HG02973 (cell line): ENCODE results near the gene LAMB1.
"Not testable (repeated sequence)": the region's sequence is repeated elsewhere in the genome, so short reads cannot be mapped to it uniquely, and the experiment has no call there.

Source experiments
- ATAC-seq: cut with Tn5 transposase; IDR thresholded peaks from one replicate; pipeline ENCODE4 v1.9.1; 2021; ENCODE audit warnings: moderate library complexity; ENCODE audit not compliant: unreplicated experiment

Gene LAMB1

DNA sequence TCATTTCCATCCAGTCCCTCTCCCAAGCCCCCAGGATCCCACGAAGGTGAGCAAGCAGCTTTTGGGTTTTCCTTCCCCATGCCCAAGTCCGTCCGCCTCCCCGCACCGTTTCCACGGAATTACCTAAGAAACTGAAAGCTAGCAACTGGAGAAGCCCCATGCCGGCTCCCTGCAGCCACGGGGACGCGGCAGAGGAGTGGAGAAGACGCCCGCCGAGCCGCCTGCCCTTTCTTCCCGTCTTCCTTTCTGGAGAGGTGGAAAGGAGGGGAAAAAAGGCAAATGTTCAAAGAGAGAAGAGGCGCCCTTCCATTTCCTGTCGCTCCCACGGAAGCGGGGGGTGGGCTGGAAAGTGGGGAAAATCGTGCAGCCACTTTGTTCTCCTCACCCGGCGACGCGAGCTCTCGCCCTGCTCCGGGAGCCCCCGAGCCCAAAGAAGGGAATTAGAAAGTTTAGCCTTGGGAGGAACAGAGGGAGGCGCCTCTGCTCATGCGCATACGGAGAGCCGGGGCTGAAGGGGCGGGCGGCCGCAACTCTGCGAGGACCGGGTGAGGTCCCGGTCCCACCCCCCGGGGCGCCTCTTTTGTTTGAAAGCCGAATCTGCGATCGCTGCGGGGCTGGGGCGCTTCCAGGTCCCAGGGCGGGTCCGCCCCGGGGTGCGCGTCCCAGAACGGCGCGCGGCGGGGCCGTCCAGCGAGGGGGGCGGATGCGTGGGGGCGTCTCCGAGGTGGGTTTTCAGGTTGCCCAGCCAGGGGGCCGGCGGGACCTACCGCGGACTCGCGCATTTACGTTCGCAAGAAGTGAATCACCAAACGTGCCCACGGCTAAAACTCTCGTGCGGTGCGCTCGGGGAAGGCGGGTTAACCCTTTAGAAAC lies at the start of gene LAMB1:
LAMB1 (minus strand) TSS at position 436 of the 873 bp plus-strand sequence; CDS start at position 160, 276 bp downstream.
- no peak for ATAC-seq

DNA sequence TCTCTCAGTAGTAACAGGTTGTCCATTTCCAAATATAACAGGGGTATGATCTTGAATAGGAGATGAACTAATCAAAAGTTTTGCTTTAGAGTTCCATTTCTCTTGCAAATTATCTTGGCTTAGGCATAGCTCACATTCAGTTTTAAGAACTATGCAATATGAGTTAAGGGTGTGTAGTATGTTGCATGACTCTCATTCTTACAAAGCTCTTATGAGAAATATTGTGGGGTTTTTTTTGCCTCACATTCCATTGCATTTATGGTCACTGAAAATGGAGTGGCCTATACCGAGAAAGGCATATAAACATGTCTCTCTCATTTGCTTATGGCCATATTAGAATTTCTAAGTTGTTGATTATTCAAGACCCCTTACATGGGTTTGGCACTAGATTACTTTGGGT lies 48.5 kb upstream of the LAMB1 start:
- ATAC-seq = no peak

DNA sequence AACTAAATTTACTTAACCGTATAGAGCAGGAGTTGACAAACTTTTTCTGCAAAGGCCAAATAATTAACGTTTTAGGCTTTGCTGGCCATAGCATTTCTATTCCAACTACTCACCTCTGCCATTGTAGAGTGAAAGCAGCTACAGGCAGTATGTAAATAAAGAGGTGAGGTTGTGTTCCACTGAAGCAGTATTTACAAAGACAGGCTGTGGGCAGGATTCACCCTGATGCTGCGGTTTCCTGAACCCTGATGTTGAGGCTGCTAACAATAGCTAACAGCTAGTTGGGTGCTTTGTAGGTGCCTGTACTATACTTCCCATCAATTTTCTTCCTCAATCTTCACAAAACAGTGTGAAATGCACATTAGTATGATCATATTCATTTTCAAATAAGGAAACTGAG lies 47.0 kb upstream of the LAMB1 start:
- ATAC-seq = no peak

DNA sequence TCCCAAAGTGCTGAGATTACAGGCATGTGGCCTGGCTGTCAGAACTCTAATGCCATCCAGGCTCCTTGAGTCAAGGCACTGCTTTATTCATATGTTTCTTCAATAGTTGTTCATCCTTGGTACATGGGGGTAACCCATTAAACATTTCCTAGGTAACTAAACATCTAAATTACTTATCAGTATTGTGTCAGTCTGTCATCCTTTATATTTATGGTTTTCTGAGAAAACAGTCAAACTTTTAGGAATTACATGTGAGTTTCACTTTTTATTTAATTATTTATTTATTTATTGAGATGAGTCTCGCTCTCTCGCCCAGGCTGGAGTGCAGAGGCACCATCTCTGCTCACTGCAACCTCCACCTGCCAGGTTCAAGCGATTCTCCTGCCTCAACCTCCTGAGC lies 45.5 kb upstream of the LAMB1 start:
- no peak for ATAC-seq

DNA sequence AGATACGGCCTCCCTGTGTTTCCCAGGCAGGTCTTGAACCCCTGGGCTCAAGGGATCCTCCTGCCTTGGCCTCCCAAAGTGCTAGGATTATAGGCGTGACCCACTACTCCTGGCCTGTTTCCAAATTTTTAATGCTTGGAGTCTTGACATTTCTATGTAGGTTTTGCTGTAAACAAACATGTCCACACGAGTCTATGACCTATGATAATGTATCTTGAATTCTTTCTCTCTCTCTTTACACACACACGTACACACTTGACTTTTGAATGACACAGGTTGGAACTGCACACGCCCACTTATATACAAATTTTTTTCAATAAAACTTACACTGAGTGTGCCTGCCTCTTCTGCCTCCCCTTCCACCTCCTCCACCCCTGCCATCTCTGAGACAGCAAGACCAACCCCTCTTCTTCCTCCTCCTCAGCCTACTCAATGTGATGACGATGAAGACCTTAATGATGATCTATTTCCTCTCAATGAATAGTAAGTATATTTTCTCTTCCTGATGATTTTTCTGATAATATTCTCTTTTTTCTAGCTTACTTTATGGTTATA lies 44.1 kb upstream of the LAMB1 start:
- ATAC-seq = no peak

DNA sequence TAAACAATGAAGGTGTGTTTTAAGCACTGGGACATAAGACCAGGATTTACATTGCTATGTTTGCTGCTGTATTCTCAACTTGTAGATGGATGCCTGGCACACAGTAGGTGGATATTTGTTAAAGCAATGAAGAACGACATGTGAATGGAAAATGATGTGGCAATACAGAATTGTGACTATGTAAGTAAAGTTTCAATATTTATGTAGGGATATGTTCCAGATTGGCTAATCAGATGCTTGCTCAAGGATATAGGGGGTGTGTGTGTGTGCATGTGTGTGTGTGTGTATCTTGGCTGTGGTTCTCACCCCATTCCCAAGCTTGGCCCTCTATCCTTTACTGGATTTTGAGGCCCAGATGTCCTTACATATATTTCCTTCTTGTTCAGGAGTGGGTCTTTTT lies 42.7 kb upstream of the LAMB1 start:
- ATAC-seq = no peak

DNA sequence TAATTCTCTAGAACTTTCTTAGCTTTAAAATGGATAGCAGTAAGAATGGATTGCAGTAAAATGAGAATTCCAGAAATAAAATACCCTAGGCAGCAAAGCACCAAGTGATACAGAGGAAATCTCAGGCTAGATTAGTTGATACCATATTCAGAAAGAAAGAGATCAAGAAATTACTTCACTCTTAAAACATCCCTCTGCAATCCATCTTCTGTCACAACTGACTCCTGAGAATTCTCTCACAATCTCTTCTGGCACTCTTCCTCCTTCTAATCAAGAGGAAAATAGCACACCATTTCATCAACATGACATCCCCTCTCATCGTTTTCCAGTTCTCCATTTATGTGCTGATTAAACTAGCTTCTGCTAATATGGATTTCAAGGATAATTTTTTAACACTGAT lies 42.2 kb upstream of the LAMB1 start:
- ATAC-seq = no peak

DNA sequence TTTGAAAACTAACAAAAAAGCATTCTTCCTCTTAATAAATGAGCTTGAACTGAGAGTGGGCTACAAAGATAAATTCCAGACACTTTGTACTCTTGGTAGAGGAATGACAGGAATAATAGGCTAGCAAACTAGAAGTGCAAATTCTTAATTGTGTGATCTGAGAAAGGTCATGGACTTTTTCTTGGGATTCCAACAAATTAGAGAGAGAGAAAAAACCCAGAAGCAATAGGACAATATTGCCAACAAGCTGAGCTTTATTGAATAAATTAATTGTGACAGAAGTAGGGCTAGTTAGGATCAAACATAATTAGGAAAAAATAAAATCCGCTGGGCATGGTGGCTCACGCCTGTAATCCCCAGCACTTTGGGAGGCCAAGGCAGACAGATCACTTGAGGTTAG lies 41.4 kb upstream of the LAMB1 start:
- no peak for ATAC-seq

DNA sequence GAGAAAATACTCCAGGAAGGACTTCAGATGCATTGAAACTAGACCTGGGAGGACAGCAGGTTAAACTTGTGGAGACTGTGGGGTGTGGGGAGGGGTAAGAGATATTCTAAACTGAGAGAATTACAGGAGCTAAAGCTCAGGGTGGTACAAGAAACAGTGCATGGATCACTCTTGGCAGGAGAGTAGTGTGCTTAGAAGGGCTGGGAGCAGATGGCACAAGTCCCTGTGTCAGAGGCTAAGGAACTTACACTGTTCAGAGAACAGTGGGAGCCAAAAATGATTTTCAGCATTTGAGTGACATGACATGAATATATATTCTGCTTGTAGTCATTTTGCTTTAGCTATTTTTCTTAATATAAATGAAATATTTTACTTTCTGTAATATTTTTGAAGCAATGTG lies 36.0 kb upstream of the LAMB1 start:
- no peak for ATAC-seq

DNA sequence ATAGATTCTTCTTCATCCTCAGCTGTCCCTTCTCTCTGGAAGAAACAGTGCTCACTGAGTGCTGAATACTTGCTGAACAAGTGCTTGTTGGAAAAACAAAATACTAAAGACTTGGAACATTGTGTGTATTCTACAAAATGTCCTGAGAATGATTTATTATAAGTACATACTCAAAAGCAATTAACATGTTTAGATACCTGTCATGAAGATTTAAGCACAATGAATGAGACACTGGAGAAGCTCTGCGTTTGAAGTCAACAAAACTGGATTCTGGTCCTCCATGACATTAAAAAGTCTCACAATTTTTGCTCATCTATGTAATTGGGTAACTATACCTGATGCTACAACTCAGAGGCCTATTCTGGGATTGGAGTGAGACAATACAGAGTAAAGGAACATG lies 34.8 kb upstream of the LAMB1 start:
- ATAC-seq = no peak

DNA sequence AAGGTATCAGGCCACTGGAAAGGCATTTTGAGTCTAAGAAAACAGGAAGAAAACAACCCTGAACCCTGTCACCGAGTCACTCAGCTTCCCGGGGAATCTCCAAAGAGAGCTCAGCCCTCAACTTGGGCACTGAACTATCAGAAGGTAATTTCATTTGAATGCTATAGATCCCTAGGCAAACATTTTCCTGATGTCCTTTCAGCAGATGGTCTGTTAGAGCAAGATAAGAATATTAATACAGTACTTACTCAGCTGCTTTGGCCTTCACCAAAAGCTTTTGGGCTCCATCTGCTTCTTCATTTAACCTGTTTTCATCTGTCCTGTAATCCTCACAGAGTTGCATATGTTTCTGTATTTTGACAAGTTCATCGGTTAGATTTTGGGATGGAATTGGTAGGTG lies 34.2 kb upstream of the LAMB1 start:
- no peak for ATAC-seq

DNA sequence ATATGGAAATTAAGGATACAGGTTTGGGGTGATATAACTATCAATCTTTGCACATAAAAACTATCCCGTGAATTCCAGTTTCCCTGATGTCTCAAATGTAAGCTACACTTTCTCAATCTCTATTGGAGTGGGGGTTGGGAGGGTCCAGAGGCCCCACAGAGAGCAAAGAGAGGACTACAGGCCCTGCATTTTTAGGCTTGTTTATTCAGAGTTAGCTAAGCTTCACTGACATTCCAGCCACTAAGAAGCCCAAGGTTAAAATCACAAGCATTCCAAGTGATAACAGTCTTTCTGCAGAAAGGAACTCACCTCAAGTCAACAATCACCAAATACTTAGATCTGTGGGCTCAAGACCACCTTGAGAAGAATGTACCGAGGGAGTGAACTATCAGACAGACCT lies 31.6 kb upstream of the LAMB1 start:
- no peak for ATAC-seq

DNA sequence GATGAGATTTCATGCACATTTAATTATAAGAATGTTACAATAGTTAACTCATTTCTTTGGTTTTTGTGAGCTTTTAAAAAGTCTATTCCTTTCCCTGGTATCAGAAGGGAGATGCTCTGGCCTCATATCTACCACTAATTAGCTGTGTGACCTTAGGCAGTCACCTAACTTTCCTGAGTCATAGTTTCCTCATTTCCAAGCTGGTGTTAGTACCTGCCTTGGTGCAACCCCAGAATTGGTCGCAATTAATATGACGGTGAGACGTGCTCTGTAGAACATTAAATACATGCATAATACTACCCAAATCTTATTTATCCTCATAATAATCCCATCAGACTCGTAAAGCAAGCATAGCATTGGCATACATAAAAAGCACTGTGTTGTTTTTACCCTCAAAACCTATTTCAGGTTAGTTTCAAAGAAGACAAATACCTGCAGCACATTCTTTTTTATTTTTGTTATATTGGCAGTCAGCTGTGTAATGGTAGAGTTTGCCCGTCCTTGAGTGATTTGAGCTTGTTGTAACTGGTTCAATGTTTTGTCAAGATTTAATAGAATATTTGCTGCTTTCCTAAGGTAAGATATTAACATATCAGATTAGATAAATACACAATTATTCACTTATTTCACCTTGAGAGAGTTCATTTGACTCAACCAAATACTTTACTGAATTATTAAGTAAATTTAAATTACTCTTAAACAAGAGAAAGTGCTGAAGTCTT lies 31.0 kb upstream of the LAMB1 start:
- ATAC-seq = no peak

DNA sequence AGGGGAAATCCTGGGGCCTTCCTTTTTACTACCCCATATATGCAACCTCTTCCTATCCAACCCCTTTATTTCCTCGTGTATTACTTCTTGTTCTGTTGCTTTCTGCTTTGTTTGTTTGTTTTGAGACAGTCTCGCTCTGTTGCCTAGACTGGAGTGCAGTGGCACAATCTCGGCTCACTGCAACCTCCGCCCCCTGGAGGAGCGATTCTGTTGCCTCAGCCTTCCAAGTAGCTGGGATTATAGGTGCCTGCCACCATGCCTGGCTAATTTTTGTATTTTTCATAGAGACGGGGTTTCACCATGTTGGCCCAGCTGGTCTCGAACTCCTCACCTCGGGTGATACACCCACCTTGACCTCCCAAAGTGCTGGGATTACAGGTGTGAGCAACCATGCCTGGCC lies 30.3 kb upstream of the LAMB1 start:
- not testable (repeated sequence) for ATAC-seq

DNA sequence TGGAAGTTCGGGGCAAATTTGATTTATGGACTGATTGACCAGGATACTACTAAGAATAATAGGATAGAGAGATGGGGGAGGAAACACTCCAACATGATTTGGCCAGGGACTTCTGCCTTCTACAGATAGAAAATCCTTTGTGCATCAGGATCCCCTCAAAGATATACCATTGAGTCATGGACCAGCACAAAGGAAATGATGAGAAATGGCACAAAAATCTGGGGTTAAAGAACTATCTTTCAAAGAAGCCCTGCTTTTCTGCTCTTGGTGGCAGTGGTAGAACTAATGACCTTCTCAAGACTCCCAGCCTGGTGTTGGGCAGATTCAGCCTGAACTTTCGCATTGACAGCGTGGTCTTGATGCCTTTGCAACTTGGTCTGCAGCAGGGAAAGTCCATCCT lies 27.6 kb upstream of the LAMB1 start:
- no peak for ATAC-seq

DNA sequence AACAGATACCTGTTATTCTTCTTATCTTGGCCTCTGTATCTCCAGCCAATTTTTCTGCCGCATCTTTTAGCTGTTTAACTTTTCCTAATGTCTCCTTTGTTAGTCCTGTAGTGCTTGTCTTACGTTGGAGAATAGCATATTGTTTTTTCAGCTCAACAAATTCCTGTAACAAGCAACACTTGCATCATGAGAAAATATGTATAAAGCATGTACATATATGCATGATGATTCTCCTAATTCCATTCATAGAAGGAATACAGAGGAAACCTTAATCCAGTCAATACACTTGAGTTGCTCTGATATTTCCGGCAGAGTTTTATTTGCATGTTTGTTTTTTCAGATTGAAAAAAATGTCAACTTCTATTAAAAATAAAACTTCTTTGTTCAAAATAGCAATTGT lies 26.1 kb upstream of the LAMB1 start:
- ATAC-seq = no peak

DNA sequence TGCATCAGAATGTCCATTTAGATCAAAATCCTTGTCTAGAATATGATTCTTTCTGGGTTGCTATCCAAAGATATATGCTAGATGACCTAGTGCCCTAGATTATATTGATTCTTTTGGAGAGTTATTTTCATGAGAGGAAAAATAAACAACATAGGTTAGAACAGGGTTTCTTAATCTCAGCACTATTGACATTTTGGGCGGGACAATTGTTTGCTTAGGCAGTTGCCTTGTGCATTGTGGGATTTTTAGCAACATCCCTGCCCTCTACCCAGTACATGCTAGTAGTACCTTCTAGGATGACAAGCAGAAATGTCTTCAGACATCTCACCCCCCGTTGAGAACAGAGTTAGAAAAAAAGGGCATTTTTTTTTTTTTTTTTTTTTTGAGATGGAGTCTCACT lies 25.1 kb upstream of the LAMB1 start:
- ATAC-seq = no peak

DNA sequence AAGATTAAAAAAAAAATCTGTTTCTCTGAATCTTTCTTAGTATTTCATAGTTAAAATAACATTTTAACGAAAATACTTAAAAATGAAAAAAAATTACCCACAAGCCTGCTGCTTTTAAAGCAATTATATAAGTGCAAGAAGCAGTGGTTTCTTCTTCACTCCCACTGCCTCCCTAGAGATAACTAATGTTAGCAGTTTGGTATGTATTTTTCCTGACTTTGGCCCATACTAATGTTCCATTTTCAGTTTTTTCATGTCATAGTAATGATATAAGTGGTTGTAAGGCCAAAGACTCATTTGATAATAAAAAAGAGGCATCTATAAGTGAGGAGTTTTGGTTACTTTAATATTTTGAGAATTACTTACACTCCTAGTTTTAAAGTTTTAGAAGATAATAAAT lies 24.3 kb upstream of the LAMB1 start:
- no peak for ATAC-seq

DNA sequence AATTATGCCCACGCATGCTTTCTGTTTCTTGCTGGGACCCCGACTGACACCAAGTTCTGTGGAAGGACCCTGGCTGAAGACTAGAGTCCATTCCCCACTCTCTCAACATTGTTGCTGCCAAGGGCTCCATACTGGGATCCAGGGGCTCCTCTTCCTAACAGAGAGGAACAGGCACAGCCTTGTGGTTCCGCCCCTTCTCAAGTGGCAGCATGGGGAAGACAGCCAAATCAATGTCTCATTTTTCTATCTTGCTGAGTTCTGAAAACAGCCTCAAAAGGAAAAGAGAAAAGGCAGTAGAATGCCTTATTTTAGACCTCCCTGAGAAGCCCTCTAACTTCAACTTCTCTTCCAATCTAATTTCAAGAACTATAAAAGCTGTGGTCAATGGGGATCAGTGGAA lies 23.7 kb upstream of the LAMB1 start:
- no peak for ATAC-seq

DNA sequence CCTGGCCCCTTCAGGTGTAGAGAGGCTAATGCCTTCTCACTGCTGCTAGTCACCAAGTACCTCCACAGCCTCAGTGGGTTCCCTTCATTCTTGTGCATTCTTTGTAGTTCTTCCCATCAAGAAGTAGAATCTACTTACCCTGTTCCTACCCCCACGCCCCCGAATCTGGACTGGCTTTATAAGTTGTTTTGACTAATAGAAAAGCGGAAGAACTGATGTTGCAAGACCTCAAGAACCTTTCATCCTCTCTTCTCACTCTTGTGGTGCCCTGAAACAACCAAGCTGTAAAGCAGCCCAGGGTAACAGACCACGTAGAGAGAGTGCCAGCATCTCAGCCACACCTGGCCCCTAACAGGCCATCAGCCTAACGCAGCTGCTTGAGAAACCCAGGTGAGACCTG lies 23.2 kb upstream of the LAMB1 start:
- no peak for ATAC-seq

DNA sequence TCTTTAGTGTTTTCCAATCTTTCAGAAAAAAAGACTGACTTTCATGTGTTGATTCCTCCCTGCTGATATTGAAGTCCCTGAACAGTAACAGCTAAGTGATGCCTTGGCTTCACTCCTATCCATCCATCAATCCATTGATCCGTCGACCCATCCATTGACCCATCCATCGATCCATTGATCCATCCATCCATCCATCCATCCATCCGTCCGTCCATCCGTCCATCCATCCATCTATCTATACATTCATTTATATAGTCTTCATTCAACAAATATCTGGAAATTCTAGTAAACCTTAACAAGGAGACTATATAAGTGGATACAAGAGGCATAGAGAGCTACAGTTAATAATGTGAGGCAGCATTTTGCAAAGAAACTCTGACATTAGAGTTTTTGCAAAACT lies 21.6 kb upstream of the LAMB1 start:
- ATAC-seq = no peak

DNA sequence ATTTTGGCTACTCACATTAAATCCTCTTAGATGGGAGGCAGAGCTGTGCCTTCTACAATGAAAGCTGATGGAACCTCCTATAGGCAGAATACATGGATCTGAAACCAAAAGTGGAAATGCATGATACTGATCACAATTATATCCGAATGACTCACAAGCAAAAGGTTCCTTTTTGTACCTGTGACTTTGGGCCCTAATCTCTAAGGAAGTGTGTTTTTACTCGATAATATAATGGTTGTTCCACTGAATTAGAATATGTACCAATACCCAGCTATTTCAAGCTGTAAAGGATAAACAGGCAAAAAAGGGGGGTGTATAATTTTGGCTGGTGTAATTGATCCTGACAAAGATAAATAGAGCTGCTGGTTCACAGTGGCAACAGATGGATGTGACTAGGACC lies 17.6 kb upstream of the LAMB1 start:
- no peak for ATAC-seq
